Activated naive CD4-positive, alpha-beta T cell treated with anti-CD3 and anti-CD28 coated beads, Interleukin-2, amount 10 ng/mL, durations not matched to agents 7 days and 5 days (primary cell): ENCODE measurements around the gene HDAC10.
A peak's percentile ranks its signal among the peaks of the same experiment; 100 is the strongest.
"Not testable (repeated sequence)": the region's sequence is repeated elsewhere in the genome, so short reads cannot be mapped to it uniquely, and the experiment has no call there.

Experiments
- CTCF ChIA-PET: fragments of 350-600 bp; sonication (Branson Sonifier 250); formaldehyde crosslinking; loops from one replicate; lab custom pipeline; 2021; ENCODE audit warnings: antibody characterized with exemption; lab: Charles Lee
- DNase-seq: peaks from one replicate; pipeline ENCODE4 v3.0.0-alpha.2; 2020
- H3K27ac Mint-ChIP-seq: one replicate; pipeline ENCODE4 v1.8.0; 2021; ENCODE audit warnings: mild to moderate bottlenecking, moderate library complexity, mixed read lengths
- H3K27me3 Mint-ChIP-seq: one replicate; pipeline ENCODE4 v1.8.0; 2021; ENCODE audit warnings: mild to moderate bottlenecking, mixed read lengths
- H3K36me3 Mint-ChIP-seq: one replicate; pipeline ENCODE4 v1.8.0; 2021; ENCODE audit warnings: mixed read lengths
- H3K4me1 Mint-ChIP-seq: one replicate; pipeline ENCODE4 v1.8.0; 2021; ENCODE audit warnings: mixed read lengths
- H3K4me3 Mint-ChIP-seq: one replicate; pipeline ENCODE4 v1.8.0; 2021; ENCODE audit warnings: mild to moderate bottlenecking, moderate library complexity, mixed read lengths
- H3K9me3 Mint-ChIP-seq: one replicate; pipeline ENCODE4 v1.8.0; 2021; ENCODE audit warnings: mixed read lengths

HDAC10 gene

GRCh38 chr22:50278956-50279619 lies 28.0 kb upstream of the HDAC10 start:
- H3K36me3 Mint-ChIP-seq: no peaks in the 10 kb centered on the region
- H3K27ac Mint-ChIP-seq: no peak overlapping the region
- CTCF ChIA-PET: interaction anchor here (0.9 kb wide), 1 partner anchor 47 kb away, joined by 3 read pairs; the partner anchor contains the start of gene DENND6B
- H3K27me3 Mint-ChIP-seq: peaks cover 3% of the 10 kb centered on the region
- H3K4me1 Mint-ChIP-seq: no peaks in the 10 kb centered on the region
- DNase-seq: no peak
- H3K9me3 Mint-ChIP-seq: no peaks in the 10 kb centered on the region
- no peak overlapping the region for H3K4me3 Mint-ChIP-seq

- no peak overlapping the region for H3K27ac Mint-ChIP-seq
- no peaks in the 10 kb centered on the region for H3K36me3 Mint-ChIP-seq
- peaks cover 9% of the 10 kb centered on the region for H3K27me3 Mint-ChIP-seq
- H3K9me3 Mint-ChIP-seq: no peaks in the 10 kb centered on the region
- CTCF ChIA-PET: no interaction called here
- no peak overlapping the region for H3K4me3 Mint-ChIP-seq
- H3K4me1 Mint-ChIP-seq: no peaks in the 10 kb centered on the region
- no peak for DNase-seq
These were observed 27.4 kb upstream of the HDAC10 start for GRCh38 chr22:50278461-50278860.

GRCh38 chr22:50277761-50278160 lies 26.7 kb upstream of the HDAC10 start:
- Mint-ChIP-seq H3K4me3 (no peak overlapping the region), H3K27ac (no peak overlapping the region), H3K36me3 (no peaks in the 10 kb centered on the region), H3K4me1 (no peaks in the 10 kb centered on the region), H3K27me3 (peaks cover 16% of the 10 kb centered on the region), H3K9me3 (no peaks in the 10 kb centered on the region)
- CTCF ChIA-PET: no interaction called here
- DNase-seq: no peak

GRCh38 chr22:50276143-50276542 lies 25.1 kb upstream of the HDAC10 start:
- Mint-ChIP-seq H3K9me3 (no peaks in the 10 kb centered on the region), H3K27me3 (peaks cover 31% of the 10 kb centered on the region), H3K36me3 (no peaks in the 10 kb centered on the region), H3K4me1 (peaks cover under 1% of the 10 kb centered on the region), H3K27ac (no peak overlapping the region), H3K4me3 (no peak overlapping the region)
- CTCF ChIA-PET: interaction anchor here (0.6 to 2.7 kb wide), 21 partner anchors 17 to 418 kb away, joined by 3 to 30 read pairs (median 4); partner anchors contain the start of genes DENND6B and LMF2
- peak; percentile 63 for DNase-seq

GRCh38 chr22:50275181-50276055 lies 24.4 kb upstream of the HDAC10 start:
- CTCF ChIA-PET: interaction anchor here (0.8 to 2.7 kb wide), 15 partner anchors 17 to 346 kb away, joined by 3 to 30 read pairs (median 4); partner anchors contain the start of gene LMF2
- Mint-ChIP-seq H3K4me1 (peaks cover 7% of the 10 kb centered on the region), H3K27me3 (peaks cover 38% of the 10 kb centered on the region), H3K36me3 (no peaks in the 10 kb centered on the region), H3K4me3 (no peak overlapping the region), H3K9me3 (no peaks in the 10 kb centered on the region), H3K27ac (no peak overlapping the region)
- no peak for DNase-seq

GRCh38 chr22:50274771-50275170 lies 23.7 kb upstream of the HDAC10 start:
- Mint-ChIP-seq H3K27me3 (peaks cover 39% of the 10 kb centered on the region), H3K36me3 (no peaks in the 10 kb centered on the region)
- CTCF ChIA-PET: interaction anchor here (1.3 to 2.7 kb wide), 7 partner anchors 40 to 224 kb away, joined by 4 to 30 read pairs (median 7); no protein-coding TSS in a partner anchor

GRCh38 chr22:50274311-50274710 lies 23.2 kb upstream of the HDAC10 start:
- CTCF ChIA-PET: interaction anchor here (1.3 to 2.6 kb wide), 5 partner anchors 40 to 224 kb away, joined by 4 to 10 read pairs (median 7); partner anchors contain the start of gene DENND6B
- Mint-ChIP-seq H3K36me3 (no peaks in the 10 kb centered on the region), H3K27ac (no peak overlapping the region), H3K4me1 (peaks cover 9% of the 10 kb centered on the region), H3K4me3 (no peak overlapping the region), H3K9me3 (no peaks in the 10 kb centered on the region), H3K27me3 (peaks cover 42% of the 10 kb centered on the region)
- DNase-seq: peak; percentile 64

More at GRCh38 chr22:50274771-50275170, 23.7 kb upstream of the HDAC10 start:
- Mint-ChIP-seq H3K27ac (no peak overlapping the region), H3K9me3 (no peaks in the 10 kb centered on the region), H3K4me3 (no peak overlapping the region), H3K4me1 (peaks cover 7% of the 10 kb centered on the region)
- DNase-seq: no peak

GRCh38 chr22:50273781-50274180 lies 22.7 kb upstream of the HDAC10 start:
- CTCF ChIA-PET: interaction anchor here (1.3 to 2.6 kb wide), 5 partner anchors 41 to 225 kb away, joined by 4 to 10 read pairs (median 7); partner anchors contain the start of gene DENND6B
- H3K36me3 Mint-ChIP-seq, DNase-seq, H3K4me3 Mint-ChIP-seq, H3K27ac Mint-ChIP-seq, H3K9me3 Mint-ChIP-seq: not testable (repeated sequence)
- Mint-ChIP-seq H3K4me1 (peaks cover 12% of the 10 kb centered on the region), H3K27me3 (peaks cover 47% of the 10 kb centered on the region)

- H3K4me3 Mint-ChIP-seq: not testable (repeated sequence)
These were observed 22.3 kb upstream of the HDAC10 start for GRCh38 chr22:50273352-50273751.

GRCh38 chr22:50272044-50272802 lies 21.2 kb upstream of the HDAC10 start:
- Mint-ChIP-seq H3K4me1 (peaks cover 19% of the 10 kb centered on the region), H3K27me3 (peaks cover 57% of the 10 kb centered on the region), H3K4me3 (no peak overlapping the region), H3K9me3 (no peaks in the 10 kb centered on the region), H3K27ac (no peak overlapping the region), H3K36me3 (no peaks in the 10 kb centered on the region)
- CTCF ChIA-PET: interaction anchor here (0.8 to 2.6 kb wide), 5 partner anchors 19 to 226 kb away, joined by 3 to 11 read pairs (median 9); partner anchors contain the start of gene DENND6B
- DNase-seq: no peak

More at GRCh38 chr22:50273352-50273751, 22.3 kb upstream of the HDAC10 start:
- peaks cover 16% of the 10 kb centered on the region for H3K4me1 Mint-ChIP-seq
- DNase-seq, H3K27ac Mint-ChIP-seq, H3K9me3 Mint-ChIP-seq, H3K36me3 Mint-ChIP-seq: not testable (repeated sequence)
- CTCF ChIA-PET: interaction anchor here (1.3 to 2.6 kb wide), 5 partner anchors 21 to 225 kb away, joined by 4 to 10 read pairs (median 7); partner anchors contain the start of gene DENND6B
- peaks cover 52% of the 10 kb centered on the region for H3K27me3 Mint-ChIP-seq

GRCh38 chr22:50271519-50271970 lies 20.5 kb upstream of the HDAC10 start:
- no peak overlapping the region for H3K27ac Mint-ChIP-seq
- H3K4me3 Mint-ChIP-seq: no peak overlapping the region
- H3K9me3 Mint-ChIP-seq: no peaks in the 10 kb centered on the region
- CTCF ChIA-PET: interaction anchor here (1.2 to 1.6 kb wide), 2 partner anchors 19 to 70 kb away, joined by 7 to 11 read pairs; no protein-coding TSS in a partner anchor
- H3K4me1 Mint-ChIP-seq: peaks cover 19% of the 10 kb centered on the region
- no peaks in the 10 kb centered on the region for H3K36me3 Mint-ChIP-seq
- DNase-seq: peak; percentile 74
- H3K27me3 Mint-ChIP-seq: peaks cover 57% of the 10 kb centered on the region

- H3K36me3 Mint-ChIP-seq: no peaks in the 10 kb centered on the region
- peak overlapping the region; percentile 49 for H3K27ac Mint-ChIP-seq
- H3K4me1 Mint-ChIP-seq: peaks cover 19% of the 10 kb centered on the region
- H3K9me3 Mint-ChIP-seq: no peaks in the 10 kb centered on the region
- CTCF ChIA-PET: no interaction called here
- peaks cover 63% of the 10 kb centered on the region for H3K27me3 Mint-ChIP-seq
- peak; percentile 85 for DNase-seq
- peak overlapping the region; percentile 67 for H3K4me3 Mint-ChIP-seq
These were observed 19.8 kb upstream of the HDAC10 start for GRCh38 chr22:50270666-50271394.
